Measurements from ENCODE around the gene PCA3.
"Not testable (repeated sequence)": the region's sequence is repeated elsewhere in the genome, so short reads cannot be mapped to it uniquely, and the experiment has no call there.

Gene PCA3

DNA sequence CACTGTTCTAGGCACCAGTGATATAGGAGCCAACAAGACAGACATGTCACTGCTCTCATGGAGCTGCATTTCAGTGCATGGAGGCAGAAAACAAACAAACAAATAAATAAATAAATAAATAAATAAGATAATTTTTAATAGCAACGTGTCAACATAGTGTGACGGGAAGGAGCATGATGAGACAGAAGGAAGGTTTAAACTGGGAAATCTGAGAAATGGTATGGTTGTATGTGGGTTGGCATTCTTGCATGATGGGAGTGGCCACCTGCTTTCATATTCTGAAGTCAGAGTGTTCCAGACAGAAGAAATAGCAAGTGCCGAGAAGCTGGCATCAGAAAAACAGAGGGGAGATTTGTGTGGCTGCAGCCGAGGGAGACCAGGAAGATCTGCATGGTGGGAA, at the start of gene PCA3:
TSS of gene PCA3 (plus strand) at position 301 of the 400 bp plus-strand sequence.
- no peak for DNase-seq

DNA sequence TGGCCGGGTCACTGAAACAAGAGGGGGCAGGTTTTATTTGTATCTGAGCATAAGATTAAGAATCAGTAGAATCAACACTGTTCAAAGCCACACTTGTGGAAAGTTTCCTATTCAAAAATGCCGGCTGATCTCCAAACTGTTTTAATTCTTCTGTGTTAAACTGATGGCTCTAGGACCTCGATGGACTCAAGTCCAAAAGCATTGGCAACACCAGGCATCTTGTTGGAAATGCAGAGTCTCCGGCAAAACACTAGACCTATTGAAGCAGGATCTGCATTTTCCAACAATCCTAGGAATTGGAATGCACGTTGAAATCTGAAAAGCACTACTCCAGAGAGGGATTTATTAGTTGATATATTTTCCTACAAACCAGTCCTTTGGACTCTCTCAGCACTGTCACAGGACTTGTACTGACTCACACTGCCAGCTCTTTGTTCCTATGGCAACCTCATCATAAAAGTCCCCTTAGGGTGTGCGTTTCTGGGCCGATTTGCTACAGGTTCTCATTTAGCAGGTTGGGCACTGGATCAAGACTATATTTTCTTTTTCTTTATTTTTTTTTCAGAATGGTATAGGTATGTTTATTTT, 48.1 kb upstream of the PCA3 start:
- DNase-seq = no peak

DNA sequence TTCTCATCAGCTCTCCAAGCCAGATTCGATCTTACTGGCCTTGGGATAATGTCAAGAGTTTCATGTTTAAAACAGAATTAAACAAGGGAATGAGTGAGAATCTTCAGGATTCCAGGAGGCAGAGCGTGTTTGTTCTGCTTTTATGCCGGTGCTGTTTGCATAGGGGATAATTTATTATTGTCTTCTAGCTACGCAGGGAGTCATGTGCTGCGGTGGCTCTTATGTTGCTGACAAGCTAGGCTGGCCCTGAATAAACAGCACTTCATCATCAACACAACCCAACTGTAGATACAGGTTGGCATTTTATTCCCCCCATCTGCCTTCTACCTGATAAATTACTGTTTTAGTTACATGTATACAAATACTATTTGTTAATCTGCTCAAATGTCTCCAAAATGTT, 47.1 kb upstream of the PCA3 start:
- no peak for DNase-seq

DNA sequence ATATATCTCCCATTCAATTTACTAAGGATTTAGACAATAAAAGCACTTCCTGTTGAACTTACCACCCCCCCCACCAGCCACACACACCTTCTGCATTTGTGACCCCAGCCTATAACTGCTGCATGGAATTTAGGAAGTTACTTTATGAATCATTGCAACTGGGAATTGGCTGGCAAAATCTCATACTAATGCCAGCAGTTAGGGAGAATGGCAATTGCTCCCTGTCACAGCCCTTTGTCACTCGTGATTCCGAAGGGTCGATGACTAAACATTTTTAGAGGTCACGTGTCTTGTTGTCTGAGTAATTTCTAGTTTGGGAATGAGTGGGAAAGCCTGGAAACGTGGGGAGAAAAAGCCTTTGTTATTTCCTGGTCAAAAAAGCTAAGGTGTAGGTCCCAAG, 46.6 kb upstream of the PCA3 start:
- DNase-seq = no peak

DNA sequence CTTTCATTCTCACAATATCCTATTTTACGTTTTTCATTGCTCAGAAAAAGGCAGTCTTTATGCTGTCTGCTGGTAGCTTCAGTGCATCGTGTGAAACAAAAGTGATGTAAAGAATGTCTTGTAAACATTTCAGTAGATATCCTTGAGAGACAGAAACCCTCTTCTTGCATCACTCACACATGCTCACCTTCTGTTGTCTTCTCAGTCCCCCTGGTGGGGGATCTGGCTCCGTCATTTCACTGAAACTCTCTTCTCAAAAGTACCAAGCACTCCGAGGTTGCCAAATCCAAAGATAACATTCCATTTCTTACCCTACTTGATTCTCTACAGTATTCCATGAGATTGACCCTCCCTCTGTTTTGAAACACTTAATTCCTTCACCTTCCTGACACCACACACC, 46.1 kb upstream of the PCA3 start:
- no peak for DNase-seq

DNA sequence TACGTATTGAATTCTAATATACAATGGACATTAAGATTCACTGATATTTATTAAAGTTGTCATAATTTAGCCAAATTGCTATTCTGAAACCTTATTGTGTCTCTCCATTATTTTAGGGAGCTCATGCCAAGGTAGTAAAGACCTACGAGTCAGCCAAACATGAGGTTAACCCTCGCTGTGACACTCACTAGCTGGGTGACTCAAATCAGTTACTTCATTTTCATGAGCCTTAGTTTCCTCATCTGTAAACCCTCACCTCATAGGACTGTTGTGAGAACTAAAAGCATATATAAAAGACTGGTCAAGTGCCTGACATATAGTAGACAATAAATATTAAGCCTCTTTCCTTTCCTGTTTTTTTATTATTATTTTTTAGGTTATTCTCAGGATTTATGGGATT, 44.0 kb upstream of the PCA3 start:
- DNase-seq = no peak

DNA sequence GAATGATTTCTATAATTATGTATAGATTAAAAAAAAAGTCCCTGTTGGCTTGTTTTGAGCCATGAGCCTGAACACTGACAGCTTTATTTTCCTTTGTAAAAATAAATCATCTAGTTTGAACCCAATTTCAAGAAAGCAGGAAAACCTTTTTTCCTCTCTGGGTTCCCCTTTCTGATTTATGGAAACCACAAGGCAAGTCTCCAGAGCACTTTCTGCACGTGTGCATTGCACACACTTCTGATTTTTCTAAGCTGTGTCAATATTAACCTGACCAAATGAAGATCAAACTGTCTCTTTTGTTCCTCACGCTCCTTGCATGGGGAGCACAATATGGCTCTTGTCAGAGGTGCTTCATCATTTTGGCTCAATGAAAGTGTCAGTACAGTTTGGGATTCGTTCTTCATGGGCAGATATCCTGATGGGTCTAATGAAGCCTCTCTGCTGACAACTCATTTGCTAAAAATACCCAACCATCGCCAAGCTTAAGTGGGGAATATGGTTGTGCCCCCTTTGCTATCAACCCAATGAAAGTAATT, 39.2 kb upstream of the PCA3 start:
- DNase-seq = no peak

DNA sequence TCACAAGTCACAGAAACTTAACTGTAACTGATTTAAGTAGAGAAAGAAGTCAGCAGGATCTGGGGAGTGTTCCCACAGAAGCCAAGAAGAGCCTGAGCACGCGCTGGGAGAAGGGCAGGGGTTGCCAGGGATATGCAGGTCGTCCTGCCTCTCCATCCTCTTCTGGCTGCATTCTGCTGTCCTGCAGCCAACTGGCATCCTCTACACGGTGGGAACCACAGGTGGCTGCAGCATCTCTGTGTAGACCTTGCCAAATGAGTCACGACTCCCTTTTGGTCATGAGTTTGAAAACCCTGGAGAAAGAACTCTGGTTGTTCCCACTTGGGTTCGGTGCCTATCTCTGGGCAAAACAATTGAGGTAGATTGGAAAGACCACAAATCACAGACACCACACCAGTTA, 38.4 kb upstream of the PCA3 start:
- no peak for DNase-seq

DNA sequence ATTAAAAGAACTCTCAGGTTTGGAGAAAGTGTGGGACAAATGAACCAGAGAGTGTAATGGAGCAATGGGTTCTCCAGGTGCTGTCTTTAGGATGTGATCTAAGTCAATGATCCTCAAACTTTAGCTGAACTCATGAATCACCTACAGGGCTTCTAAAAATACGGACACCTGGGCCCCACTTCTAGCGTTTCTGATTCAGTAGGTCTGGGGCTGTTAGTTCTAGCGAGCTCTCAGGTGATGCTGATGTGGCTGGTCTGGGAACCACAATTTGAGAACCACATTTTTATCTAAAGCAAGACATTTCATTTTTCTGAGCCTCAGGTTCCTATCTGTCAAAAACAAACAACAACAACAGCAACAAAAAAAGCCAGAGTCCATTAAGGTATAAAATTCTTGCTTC, 35.1 kb upstream of the PCA3 start:
- no peak for DNase-seq

DNA sequence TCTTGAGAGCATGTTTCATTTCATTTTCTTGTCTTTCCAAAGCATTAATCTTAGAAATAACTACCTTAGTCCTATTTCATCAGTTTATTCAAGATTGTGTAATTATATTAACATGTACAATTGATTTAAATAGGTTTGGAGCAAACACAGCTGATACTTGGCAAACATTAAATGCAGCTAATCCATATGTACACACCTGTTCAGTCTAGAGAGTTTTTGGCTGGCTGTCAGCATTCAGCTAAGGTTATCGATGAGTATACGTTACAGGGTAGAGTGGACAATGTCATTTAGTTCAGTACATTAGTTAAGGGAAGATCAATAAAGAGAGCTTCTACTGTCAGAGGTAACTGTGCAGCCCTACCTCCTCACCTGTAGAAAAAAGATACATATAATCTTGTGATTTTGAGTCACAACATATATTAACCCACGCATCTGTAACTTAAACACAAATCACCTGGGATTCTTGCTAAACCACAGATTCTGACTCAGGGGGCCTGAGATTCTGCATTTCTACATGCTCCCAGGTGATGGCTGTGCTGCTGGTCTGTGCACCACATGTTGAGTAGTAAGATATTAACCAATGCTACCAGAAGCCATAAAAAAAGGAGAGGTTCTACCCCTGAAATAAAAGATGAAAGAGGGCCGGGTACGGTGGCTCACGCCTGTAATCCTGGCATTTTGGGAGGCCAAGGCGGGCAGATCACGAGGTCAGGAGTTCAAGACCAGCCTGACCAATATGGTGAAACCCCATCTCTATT, 34.1 kb upstream of the PCA3 start:
- DNase-seq = no peak

DNA sequence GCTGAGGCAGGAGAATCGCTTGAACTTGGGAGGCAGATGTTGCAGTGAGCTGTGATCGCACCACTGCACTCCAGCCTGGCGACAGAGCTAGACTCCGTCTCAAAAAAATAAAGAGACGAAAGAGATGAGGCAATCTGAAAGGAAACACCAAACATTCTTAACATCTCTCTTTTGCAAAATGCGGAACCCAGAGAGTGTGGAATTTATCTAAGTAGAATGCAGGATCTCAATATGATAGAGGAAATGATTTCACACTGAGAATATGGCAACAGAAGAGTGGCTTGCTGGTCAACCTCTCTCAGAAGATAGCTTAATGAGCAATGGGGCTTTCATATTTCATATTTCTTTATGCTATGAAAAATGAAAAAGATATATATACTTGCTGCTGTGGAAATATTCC, 33.4 kb upstream of the PCA3 start:
- no peak for DNase-seq

DNA sequence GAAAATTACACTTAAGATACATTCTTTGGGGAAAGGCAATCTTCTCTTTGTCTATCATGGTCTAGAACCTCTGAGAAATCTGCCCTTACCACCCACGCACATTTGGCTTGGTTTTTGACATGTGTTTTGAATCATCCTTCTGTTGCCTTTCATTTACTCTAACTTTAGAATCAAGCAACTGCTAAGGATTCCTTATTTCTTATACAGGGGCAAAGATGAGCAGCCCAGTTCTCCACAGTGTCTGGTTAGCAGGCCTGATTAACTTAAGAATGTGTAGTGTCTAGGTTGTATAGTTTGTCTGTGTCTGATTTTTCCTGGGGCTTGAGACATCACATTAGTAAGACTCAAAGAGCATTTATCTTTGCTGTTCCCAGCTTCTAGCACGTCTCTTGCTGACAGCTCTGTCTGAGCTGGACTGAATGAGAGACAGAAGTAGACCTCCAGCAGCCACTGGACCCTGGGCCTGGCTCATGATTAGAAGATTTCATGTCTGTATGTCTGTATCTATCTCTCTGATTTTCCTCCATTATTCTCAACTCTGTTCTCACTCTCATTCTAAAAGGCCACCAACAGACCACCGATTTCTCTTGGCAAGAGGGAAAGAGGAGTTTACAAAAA, 31.8 kb upstream of the PCA3 start:
- no peak for DNase-seq

DNA sequence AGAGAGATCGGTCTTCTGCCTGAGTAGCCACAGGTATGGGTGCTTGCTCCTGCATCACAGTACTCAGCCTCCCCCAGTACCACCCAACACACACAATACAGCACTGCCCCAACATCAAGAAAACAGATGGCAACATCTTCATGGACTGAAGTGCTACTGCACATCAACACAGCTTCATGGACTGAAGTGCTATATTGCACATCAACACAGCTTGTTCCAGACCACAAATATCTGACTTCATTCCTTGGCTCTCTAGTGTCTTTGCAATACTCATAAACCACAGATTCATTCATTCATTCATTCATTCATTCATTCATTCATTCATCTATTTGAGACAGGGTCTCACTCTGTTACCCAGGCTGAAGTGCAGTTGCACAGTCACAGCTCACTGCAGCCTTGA, 31.1 kb upstream of the PCA3 start:
- no peak for DNase-seq

DNA sequence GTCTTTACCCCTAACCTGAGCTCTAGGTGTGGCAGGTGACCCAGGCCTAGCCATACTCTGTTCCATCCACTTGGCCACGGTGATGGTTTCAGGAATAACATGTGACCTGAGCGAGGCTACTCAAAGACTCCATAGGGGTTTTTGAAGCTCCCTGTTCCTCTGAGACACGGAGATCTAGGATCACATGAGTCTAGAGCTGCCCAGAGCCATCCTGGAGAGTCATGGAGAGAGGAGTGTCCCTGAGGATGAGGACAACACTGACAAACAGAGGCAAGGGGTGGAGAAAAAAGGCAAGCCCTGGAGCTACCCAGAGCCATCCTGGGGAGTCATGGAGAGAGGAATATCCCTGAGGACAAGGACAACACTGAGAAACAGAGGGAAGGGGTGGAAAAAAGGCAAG, 29.5 kb upstream of the PCA3 start:
- no peak for DNase-seq

DNA sequence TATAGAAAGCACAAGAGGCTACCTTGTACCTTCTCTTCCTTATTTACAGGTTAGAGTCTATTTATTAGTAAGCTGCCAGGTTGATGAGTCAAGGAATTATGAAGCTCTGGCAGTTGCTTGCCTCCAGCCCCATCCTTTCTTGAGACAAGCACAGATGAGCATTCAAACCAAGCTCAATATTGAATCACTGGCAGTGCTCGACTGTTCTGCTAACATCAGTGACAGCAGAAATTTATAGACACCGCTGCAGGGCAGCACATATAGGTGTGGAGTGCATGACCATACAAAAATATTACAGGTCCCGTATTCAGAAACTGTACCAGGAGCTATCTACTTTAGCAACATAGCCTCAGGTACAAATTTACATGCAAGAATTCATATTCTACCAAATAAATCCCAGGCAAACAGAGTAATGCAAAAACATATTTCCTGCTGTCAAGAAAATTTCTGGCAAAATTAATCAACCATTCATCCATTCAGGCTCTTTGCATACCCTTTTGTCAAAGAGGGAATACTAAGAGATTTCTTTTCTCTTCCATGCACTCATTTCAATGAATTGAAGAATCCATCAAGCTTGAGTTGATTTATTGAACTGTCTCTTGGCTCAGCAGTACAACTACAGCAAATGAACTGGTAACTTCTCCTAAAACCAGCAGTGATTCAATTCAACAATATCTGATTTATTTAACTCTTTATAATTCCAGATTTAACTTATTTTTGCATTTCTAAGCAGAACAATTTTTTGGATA, 26.9 kb upstream of the PCA3 start:
- DNase-seq = no peak

DNA sequence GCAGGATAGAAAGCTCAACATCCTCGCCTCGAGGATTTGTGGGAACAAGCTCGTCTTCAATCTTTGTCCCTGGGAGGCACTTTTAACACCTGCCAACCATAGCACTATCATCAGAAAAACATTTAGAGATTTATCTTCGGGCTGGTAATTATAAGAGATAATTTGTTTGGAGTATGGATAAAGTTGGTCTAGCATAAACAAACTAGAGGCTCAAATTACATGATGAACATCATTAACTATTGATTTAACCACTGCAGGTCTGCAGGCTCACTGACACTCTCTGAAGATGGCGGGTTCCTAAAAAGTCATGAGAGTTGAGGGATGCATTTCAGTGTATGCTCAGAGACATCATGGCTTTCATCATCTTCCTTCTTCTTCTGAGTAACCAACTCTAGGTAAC, 25.8 kb upstream of the PCA3 start:
- DNase-seq = no peak

DNA sequence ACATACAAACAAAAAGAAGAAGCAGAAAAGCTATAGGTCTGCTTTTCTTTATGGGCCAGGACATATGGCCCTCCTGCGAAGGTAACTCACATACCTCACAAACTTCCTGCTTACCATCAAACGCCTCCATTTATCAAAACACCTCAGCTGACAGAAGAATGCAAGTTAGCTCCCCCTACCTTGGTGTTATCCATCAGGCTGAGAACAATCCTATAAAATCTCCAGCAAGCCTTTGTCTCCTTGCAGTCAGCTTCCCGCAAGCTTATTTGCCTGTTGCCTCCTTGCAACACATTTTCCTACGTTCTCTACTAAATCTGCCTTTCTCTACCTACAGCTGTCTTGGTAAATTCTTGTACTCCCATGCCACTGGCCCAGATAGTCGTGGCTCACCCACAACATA, 22.7 kb upstream of the PCA3 start:
- DNase-seq = no peak

DNA sequence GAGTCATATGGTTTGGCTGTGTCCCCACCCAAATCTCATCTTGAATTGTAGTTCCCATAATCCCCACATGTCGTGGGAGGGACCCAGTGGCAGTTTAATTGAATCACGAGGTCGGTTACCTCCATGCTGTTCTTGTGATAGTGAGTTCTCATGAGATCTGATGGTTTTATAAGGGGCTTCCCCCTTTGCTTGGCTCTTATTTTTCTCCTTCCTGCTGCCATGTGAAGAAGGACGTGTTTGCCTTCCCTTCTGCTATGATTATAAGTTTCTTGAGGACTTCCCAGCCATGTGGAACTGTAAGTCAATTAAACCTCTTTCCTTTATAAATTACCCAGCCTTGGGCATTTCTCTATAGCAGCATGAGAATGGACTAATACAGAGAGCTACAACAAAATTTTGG, 21.3 kb upstream of the PCA3 start:
- DNase-seq = not testable (repeated sequence)

DNA sequence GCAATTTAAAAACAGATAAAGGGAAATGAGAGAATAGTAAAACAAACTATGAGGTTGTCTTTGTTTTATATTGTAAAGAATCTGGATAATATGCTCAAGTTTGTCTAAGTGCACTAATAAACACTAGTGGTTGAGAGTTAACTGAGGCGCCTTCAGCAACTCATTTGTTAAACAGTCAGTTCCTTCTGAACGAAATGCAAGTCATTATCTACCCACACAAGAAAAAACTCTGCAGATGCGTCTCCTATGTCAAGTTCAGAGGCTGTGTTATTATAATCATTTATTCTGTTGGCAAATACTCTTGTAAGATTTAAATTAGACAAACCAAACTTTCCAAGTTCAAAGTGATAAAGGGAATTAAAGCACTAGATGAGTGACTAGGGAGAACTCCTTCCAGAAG, 20.3 kb upstream of the PCA3 start:
- DNase-seq = no peak

DNA sequence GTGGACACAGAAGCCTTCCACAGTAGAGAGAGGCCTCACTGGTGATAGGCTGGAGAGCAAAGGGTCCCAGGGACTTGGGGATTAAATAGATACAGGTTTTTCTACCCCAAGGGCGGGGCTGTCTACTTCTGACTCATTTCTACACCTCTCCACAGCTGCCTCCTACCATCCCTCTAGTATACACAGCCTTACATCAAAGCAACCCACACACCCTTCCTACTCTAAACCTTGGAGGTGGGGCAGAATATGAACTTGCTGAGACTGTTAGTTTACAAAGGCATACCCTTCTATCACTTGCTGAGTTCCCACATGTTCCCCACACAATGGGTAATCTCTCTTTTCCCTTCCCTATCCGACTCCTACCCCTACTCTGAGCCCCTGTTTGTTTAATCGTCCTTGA, 19.9 kb upstream of the PCA3 start:
- DNase-seq = no peak

DNA sequence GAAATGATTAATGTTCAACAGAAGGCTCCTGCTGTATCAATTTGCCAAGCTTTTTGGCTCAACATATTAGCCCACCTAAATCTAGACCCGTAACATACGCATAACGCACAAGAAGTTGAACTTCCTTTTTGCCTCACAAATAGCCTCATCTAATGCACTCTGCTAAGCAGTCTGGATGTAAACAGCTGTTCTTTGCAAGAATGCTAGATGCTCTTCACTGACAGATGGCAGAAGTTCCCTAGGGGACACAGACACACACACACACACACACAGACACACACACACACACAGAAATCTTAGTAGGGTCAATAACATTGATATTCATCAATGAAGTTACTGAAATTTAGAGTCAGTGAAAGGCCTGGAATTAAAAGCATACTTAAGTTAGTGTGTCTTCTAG, 13.2 kb upstream of the PCA3 start:
- no peak for DNase-seq

DNA sequence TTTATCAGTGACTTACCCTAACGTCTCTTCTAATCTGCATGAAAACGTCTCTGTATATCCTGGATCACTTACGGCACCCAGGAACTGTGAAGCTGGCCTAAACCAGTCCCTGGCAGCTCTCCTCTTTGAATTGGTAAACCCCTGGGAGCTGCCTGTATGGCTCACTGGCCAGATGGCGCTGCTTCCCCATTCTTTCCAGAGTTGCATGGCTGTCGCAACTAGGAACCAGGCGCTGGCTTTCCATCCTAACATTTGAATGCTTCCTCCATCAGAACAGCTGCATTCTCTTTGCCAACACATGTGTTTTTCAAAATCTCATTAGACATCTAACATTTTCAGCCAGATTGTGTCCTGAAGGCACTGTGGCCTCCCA, 8.0 kb upstream of the PCA3 start:
- no peak for DNase-seq

DNA sequence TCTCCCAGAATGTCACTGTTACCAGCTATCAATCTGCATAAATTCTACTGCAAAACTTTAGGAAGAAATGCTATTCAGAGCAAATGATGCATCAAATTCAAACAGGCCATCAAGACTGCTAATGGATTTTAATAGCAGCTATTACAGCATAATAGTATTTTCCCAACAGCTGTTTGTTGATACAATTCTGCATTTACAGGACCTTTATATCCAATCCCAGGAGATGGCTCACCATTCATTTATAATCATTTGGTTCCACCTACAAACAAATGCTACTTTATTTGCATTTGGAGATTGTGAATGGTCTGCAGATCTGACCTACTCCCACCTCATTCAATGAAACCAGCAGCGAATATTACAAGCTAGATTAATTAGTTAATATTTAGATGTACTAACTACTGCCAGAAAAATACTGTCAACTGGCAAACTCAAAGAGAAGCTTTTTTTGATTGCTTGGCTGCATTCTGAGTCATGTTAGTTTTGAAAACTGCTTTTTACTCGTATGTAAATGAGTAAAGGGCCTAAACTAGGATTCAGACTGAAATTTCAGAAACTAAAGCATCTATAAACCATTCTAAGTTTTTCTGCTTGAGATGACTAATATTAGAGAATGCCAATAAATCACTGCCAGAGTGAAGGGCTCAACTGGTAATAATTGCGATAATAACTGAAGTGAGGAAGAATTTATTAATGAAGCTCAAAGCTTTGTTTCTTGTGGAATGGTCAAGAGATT, 7.1 kb upstream of the PCA3 start:
- no peak for DNase-seq
